IMR-90 (cell line): ENCODE results near the gene RALGAPA1.
"Not testable (repeated sequence)": the region's sequence is repeated elsewhere in the genome, so short reads cannot be mapped to it uniquely, and the experiment has no call there.

Experiments used
- ELK1 ChIP-seq: fragments of 150-350 bp; IDR thresholded peaks from 2 replicates; pipeline ENCODE4 v1.6.1; 2016; ENCODE audit warnings: low read depth, mild to moderate bottlenecking, low read length, moderate library complexity, borderline replicate concordance
- MAFK ChIP-seq: IDR thresholded peaks from 2 replicates; pipeline ENCODE4 v1.6.1; 2012; ENCODE audit warnings: low read depth, low read length, improper control_type of control experiment
- MXI1 ChIP-seq: IDR thresholded peaks from 2 replicates; pipeline ENCODE4 v1.6.1; 2012; ENCODE audit warnings: low read depth, mild to moderate bottlenecking, low read length, moderate library complexity, borderline replicate concordance
- POLR2A ChIP-seq: IDR thresholded peaks from 2 replicates; pipeline ENCODE4 v1.6.1; 2012; ENCODE audit warnings: mild to moderate bottlenecking, low read depth, low read length
- RAD21 ChIP-seq: IDR thresholded peaks from 2 replicates; pipeline ENCODE4 v1.6.1; 2012; ENCODE audit warnings: low read length, improper control_type of control experiment
- TF ChIP-seq, protein P1 (sequence below): conservative IDR thresholded peaks from 2 replicates; pipeline ENCODE4 v1.5.1; 2012; ENCODE audit warnings: mild to moderate bottlenecking, low read depth, low read length, improper control_type of control experiment

DNA sequence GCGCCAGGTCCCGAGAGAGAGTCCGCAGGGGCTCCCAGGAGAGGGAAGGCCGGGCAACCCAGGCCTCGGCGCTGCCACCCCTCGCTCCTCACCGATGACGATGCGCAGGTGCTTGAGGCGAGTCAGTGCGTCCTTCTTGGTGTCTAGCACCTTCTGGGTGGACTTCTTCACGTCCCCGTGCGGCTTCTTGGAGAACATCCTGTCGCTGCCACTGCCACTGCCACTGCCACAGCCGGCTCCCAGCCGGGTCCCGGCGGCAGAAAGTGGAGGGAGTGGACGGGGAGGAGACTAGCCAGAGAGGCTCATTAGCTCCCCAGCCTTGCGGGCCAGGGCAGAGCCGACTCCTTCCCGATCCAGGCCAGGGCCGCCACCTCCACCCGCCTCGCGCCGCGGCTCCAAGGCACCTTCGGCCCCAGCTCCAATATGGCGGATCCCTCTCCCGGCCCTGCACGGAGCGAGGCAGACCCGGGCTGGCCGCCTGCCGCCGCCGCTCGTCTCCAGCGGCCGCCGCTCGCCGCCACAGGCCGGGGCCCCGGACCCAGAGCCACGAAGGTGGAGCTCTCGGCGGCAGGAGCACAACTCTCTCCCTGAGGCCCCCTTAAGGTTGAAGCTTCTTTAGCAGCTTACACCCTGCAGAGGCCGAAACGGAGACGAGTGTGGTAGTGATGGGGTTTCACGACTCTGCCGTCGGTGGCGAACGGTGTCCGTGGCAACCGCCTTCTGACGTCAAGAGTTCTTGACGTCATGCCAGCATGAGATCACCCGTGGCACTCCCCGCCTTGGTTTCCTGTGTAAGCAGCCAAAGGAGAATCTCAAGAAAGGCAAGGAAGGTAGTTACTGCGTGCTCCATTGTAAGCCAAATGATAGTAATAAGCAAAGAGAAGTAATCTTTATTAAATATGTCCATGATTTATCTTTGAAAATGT is at the start of gene RALGAPA1:
- TF ChIP-seq ELK1, MXI1, RAD21, MAFK: not testable (repeated sequence)
- TF ChIP-seq, protein P1, sequence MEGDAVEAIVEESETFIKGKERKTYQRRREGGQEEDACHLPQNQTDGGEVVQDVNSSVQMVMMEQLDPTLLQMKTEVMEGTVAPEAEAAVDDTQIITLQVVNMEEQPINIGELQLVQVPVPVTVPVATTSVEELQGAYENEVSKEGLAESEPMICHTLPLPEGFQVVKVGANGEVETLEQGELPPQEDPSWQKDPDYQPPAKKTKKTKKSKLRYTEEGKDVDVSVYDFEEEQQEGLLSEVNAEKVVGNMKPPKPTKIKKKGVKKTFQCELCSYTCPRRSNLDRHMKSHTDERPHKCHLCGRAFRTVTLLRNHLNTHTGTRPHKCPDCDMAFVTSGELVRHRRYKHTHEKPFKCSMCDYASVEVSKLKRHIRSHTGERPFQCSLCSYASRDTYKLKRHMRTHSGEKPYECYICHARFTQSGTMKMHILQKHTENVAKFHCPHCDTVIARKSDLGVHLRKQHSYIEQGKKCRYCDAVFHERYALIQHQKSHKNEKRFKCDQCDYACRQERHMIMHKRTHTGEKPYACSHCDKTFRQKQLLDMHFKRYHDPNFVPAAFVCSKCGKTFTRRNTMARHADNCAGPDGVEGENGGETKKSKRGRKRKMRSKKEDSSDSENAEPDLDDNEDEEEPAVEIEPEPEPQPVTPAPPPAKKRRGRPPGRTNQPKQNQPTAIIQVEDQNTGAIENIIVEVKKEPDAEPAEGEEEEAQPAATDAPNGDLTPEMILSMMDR, result peak; percentile 43
- TF ChIP-seq POLR2A, result peak; percentile 85
